PC-3 (cell line): ENCODE data around the gene TRIM14.

Source experiments
- CTCF ChIP-seq: fragments of 300-600 bp; sonication (generic); conservative IDR thresholded peaks from 2 replicates; pipeline ENCODE4 v1.5.1; 2017; ENCODE audit warnings: antibody characterized with exemption, low read depth, mild to moderate bottlenecking, low read length
- EZH2 ChIP-seq: fragments of 300-600 bp; sonication (generic); IDR thresholded peaks from one replicate; pipeline ENCODE4 v1.6.1; 2017; ENCODE audit warnings: antibody characterized with exemption, mild to moderate bottlenecking, low read length; ENCODE audit not compliant: unreplicated experiment

- no peak for TF ChIP-seq EZH2
- TF ChIP-seq CTCF = no peak
Measured at GRCh38 chr9:98031169-98031568, 87.9 kb downstream of the TRIM14 start.
